K562 (cell line): ENCODE results near the gene CCKAR. TPM values are rescaled to one million over a fixed set of nuclear protein-coding genes. Genes with fewer than 3 reads are reported as not detected.

Experiments
- ATAC-seq: fragments of 200-7000 bp; cut with Tn5 transposase; 3 replicates; pipeline ENCODE4 v1.9.1; 2020; ENCODE audit warnings: moderate library complexity
- BruUV-seq: library from RNA; stranded (reverse); fragments of 400-500 nt; replicated peaks from 2 replicates; lab custom pipeline; 2021; lab: Mats Ljungman, UMichigan
- CTCF ChIA-PET: fragments of 300-600 bp; formaldehyde crosslinking; extraction: SDS; loops from one replicate; lab custom pipeline; 2021; ENCODE audit warnings: low intra/inter-chr PET ratio; lab: Yijun Ruan, JAX
- POLR2A ChIA-PET: fragments of 300-600, 350-650 bp; sonication (Branson Sonifier 250); formaldehyde crosslinking; extraction: SDS; loops from one replicate; lab custom pipeline; 2021; ENCODE audit warnings: antibody characterized with exemption, inconsistent platforms; lab: Yijun Ruan, JAX
- DNase-seq, 4 experiments: peaks; one replicate each; pipeline versions ENCODE4 v3.0.0 to v3.0.0-alpha.2; 2011 to 2018; ENCODE audit warnings: low spot score in 3 of 4, mixed read lengths in 3 of 4; ENCODE audit errors: extremely low read depth in 1 of 4
- FAIRE-seq: peaks from 2 replicates; lab custom pipeline; 2011; peaks lifted over from hg19 to GRCh38; lab: Jason Lieb, UNC
- H2AFZ ChIP-seq: 2 replicates; pipeline ENCODE4 v1.6.0; 2011; ENCODE audit warnings: low read depth, low read length, control low read depth, inconsistent platforms
- H3K27ac ChIP-seq: fragments of 200-600 bp; 3 replicates; pipeline ENCODE4 v1.8.0; 2011; ENCODE audit warnings: low read depth, mild to moderate bottlenecking, control low read depth, inconsistent platforms, low read length, moderate library complexity, mixed read lengths; ENCODE audit errors: extremely low read depth
- H3K27me3 ChIP-seq, 2 experiments: fragments of 300-600 bp in 1 of 2; 2 replicates in 1 of 2; 3 replicates in 1 of 2; pipeline versions ENCODE4 v1.6.0 to v1.8.0; 2011; ENCODE audit warnings: inconsistent platforms in 2 of 2, low read length in 2 of 2, mild to moderate bottlenecking in 1 of 2, mixed read lengths in 1 of 2, moderate library complexity in 1 of 2; ENCODE audit not compliant: control insufficient read depth in 2 of 2, insufficient read depth in 2 of 2
- H3K36me3 ChIP-seq: fragments of 300-600 bp; 3 replicates; pipeline ENCODE4 v1.8.0; 2011; ENCODE audit warnings: mild to moderate bottlenecking, low read length, inconsistent platforms; ENCODE audit not compliant: control insufficient read depth, insufficient read depth
- H3K4me1 ChIP-seq, 2 experiments: fragments of 200-600 bp in 1 of 2; replicated peaks in 1 of 2; 2 replicates in 1 of 2; 3 replicates in 1 of 2; pipeline versions ENCODE4 v1.5.1 to v1.8.0; 2011; ENCODE audit warnings: inconsistent platforms in 2 of 2, low read length in 2 of 2, mild to moderate bottlenecking in 1 of 2, mixed read lengths in 1 of 2, moderate library complexity in 1 of 2; ENCODE audit not compliant: control insufficient read depth in 2 of 2, insufficient read depth in 2 of 2
- H3K4me2 ChIP-seq: 2 replicates; pipeline ENCODE4 v1.6.1; 2011; ENCODE audit warnings: low read length, control low read depth, inconsistent platforms, mixed read lengths; ENCODE audit not compliant: insufficient read depth
- H3K4me3 ChIP-seq: fragments of 200-600 bp; sonication (generic), shearing (Covaris generic); 2 replicates; pipeline ENCODE4 v1.5.1; 2016; ENCODE audit warnings: control low read depth, inconsistent platforms
- H3K79me2 ChIP-seq: fragments of 200-600 bp; 3 replicates; pipeline ENCODE4 v1.8.0; 2011; ENCODE audit warnings: low read length, inconsistent platforms; ENCODE audit not compliant: control insufficient read depth, insufficient read depth
- H3K9ac ChIP-seq, 2 experiments: 2 replicates each; pipeline versions ENCODE4 v1.6.0 to v1.6.1; 2011; ENCODE audit warnings: low read depth in 2 of 2, low read length in 2 of 2, control low read depth in 1 of 2, inconsistent platforms in 1 of 2, mild to moderate bottlenecking in 1 of 2, mixed read lengths in 1 of 2; ENCODE audit not compliant: insufficient read depth in 1 of 2
- H3K9me1 ChIP-seq: one replicate; pipeline ENCODE4 v1.6.0; 2011; ENCODE audit warnings: inconsistent platforms, mild to moderate bottlenecking, low read length, moderate library complexity; ENCODE audit not compliant: control insufficient read depth, insufficient read depth
- H3K9me3 ChIP-seq: replicated peaks from 2 replicates; pipeline ENCODE4 v1.5.1; 2011; ENCODE audit warnings: low read depth, low read length, inconsistent platforms; ENCODE audit not compliant: control insufficient read depth, insufficient read depth
- H4K20me1 ChIP-seq: replicated peaks from 2 replicates; pipeline ENCODE4 v1.6.1; 2011; ENCODE audit warnings: low read length, inconsistent platforms, mixed read lengths; ENCODE audit not compliant: control insufficient read depth, insufficient read depth
- CBX8 ChIP-seq: fragments of 200-600 bp; sonication (generic); IDR thresholded peaks from 2 replicates; pipeline ENCODE4 v1.6.1; 2012; ENCODE audit warnings: borderline replicate concordance, mixed run types, low read depth, mild to moderate bottlenecking, moderate library complexity, mixed read lengths, low read length, control low read depth, inconsistent platforms; ENCODE audit not compliant: poor library complexity, severe bottlenecking; ENCODE audit errors: extremely low read depth
- SMARCB1 ChIP-seq: IDR thresholded peaks from 2 replicates; pipeline ENCODE4 v1.6.1; 2011; ENCODE audit warnings: improper control_type of control experiment, low read depth; ENCODE audit not compliant: insufficient read length
- TBP ChIP-seq: optimal IDR thresholded peaks from 2 replicates; pipeline ENCODE3; 2011; ENCODE audit warnings: low read depth, low read length, improper control_type of control experiment
- TRIM24 ChIP-seq, 2 experiments: fragments of 450-650 bp; IDR thresholded peaks; 2 replicates each; pipeline ENCODE4 v1.6.1; 2016
- ZFP36 ChIP-seq: fragments of 150-350 bp; IDR thresholded peaks from 2 replicates; pipeline ENCODE4 v1.6.1; 2018; ENCODE audit warnings: low read length, low read depth; ENCODE audit not compliant: partially characterized antibody
- ZNF263 ChIP-seq: sonication (generic); formaldehyde crosslinking; IDR thresholded peaks from 2 replicates; pipeline ENCODE4 v1.8.0; 2022; ENCODE audit warnings: mild to moderate bottlenecking, missing genetic modification reagents, borderline replicate concordance
- WGBS: fragments of 100-300 bp; shearing (Covaris generic); methylation state at CpG from one replicate; pipeline ENCODE4 v1.1.6; 2016; ENCODE audit warnings: low coverage, mixed read lengths; ENCODE audit not compliant: insufficient coverage; ENCODE audit errors: missing lambda C conversion rate; 5-methylcytosine and 5-hydroxymethylcytosine counted together
- in situ Hi-C: fragments of 300-500 bp; cut with MboI; formaldehyde crosslinking; loops from 4 replicates; pipeline ENCODE4 v1.15.0; 2018; ENCODE audit warnings: inconsistent platforms, mixed read lengths
- intact Hi-C: fragments of 100-400 bp; cut with micrococcal nuclease; formaldehyde crosslinking; loops from 2 replicates; pipeline ENCODE4 v1.14.2; 2022
- polyA plus RNA-seq, 8 experiments: library from polyadenylated mRNA; depleted of rRNA in 4 of 8; stranded (reverse) in 5 of 8; unstranded in 3 of 8; fragments of >200 nt; fragmentation: Nextera tagmentation in 2 of 8; fragmentation: Illumina TruSeq in 1 of 8; extraction: Ambion mirVana in 2 of 8; extraction: Trizol in 1 of 8; gene quantifications; 2 replicates each; pipeline versions ENCODE4 v1.2.1 to v1.2.3, GENCODE V29; 2011 to 2014; ENCODE audit warnings: inconsistent platforms in 1 of 8, missing spikeins in 1 of 8
- total RNA-seq, 7 experiments: library from RNA; depleted of rRNA in 6 of 7; stranded (reverse); fragments of >200 nt in 6 of 7; fragmentation: Illumina TruSeq in 2 of 7; extraction: Trizol in 2 of 7; gene quantifications; 2 replicates each; pipeline versions ENCODE4 v1.2.1 to v1.2.3, GENCODE V29; 2011 to 2021; ENCODE audit warnings: low replicate concordance in 1 of 7
- TF ChIP-seq, protein P1 (sequence below), 2 experiments: fragments of 450-650 bp; IDR thresholded peaks; 2 replicates each; pipeline ENCODE4 v1.6.1; 2018; ENCODE audit warnings: mild to moderate bottlenecking in 2 of 2, low read depth in 1 of 2; ENCODE audit not compliant: partially characterized antibody in 2 of 2

CCKAR gene
- total and polyA plus RNA-seq, 9 of the 15 experiments (the other 6 are each of a cell fraction or from before 2014, with no cell fraction given): not detected

DNA sequence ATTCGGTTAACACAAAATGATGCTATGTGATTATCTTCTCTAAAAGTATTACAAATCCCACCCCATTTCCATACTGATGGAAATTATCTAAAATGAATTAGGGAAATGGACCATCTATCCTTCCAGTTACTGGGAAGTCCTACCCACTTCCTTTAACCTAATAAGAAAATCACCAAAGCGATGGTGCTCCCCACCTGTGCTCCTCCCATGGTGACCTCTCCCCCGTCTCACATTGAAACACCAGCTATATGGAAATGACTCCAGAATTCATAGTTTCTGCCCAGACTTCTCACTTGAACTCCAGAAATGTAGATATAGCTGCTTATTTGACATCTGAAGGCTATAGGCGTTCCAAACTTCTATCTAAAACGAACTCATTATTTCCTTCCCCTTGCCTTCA lies 48.5 kb downstream of the CCKAR start:
- intact Hi-C loops: no loop called here
- no peaks in the 10 kb centered on the region; a peak in 1 of 5 replicates for H3K4me1 ChIP-seq
- no peak overlapping the region for H3K9ac ChIP-seq
- FAIRE-seq: no peak
- DNase-seq: no peak
- H3K36me3 ChIP-seq: no peaks in the 10 kb centered on the region
- in situ Hi-C loops: no loop called here
- 30% methylated on average over 5 of the region's 5 CpGs for WGBS
- H2AFZ ChIP-seq: no peak overlapping the region
- CTCF ChIA-PET: no interaction called here
- no peak overlapping the region for H3K4me2 ChIP-seq
- no peak overlapping the region for H3K27ac ChIP-seq
- no peaks in the 10 kb centered on the region; the same call in 1 of the 2 replicates for H4K20me1 ChIP-seq
- no peak for ATAC-seq
- peak; percentile 83 for TF ChIP-seq ZNF263 (CRISPR knock-in tag)
- TF ChIP-seq TBP: no peak
- no peak for TF ChIP-seq ZFP36
- TF ChIP-seq, all 486 proteins: peak for 1
- H3K9me3 ChIP-seq: no peaks in the 10 kb centered on the region
- POLR2A ChIA-PET: no interaction called here
- H3K9me1 ChIP-seq: no peaks in the 10 kb centered on the region
- H3K4me3 ChIP-seq: no peak overlapping the region
- no TSS peak for BruUV-seq
- H3K27me3 ChIP-seq: no peaks in the 10 kb centered on the region
- no peaks in the 10 kb centered on the region for H3K79me2 ChIP-seq

GRCh38 chr4:26441102-26441501 lies 49.2 kb downstream of the CCKAR start:
- in situ Hi-C loops: no loop called here
- Histone ChIP-seq H3K27me3 (no peaks in the 10 kb centered on the region), H3K9me3 (no peaks in the 10 kb centered on the region), H2AFZ (no peak overlapping the region), H3K4me2 (no peak overlapping the region), H3K9me1 (no peaks in the 10 kb centered on the region), H3K36me3 (no peaks in the 10 kb centered on the region; the same call in 2 of the 3 replicates), H3K4me1 (no peaks in the 10 kb centered on the region; a peak in 1 of 5 replicates), H3K79me2 (no peaks in the 10 kb centered on the region), H3K4me3 (no peak overlapping the region), H3K9ac (no peak overlapping the region), H3K27ac (no peak overlapping the region), H4K20me1 (no peaks in the 10 kb centered on the region; the same call in 1 of the 2 replicates)
- TF ChIP-seq TRIM24 (IDR thresholded peaks at IDR 0.05): no peak
- TF ChIP-seq CBX8: no peak
- TF ChIP-seq SMARCB1: no peak
- TF ChIP-seq, protein P1, sequence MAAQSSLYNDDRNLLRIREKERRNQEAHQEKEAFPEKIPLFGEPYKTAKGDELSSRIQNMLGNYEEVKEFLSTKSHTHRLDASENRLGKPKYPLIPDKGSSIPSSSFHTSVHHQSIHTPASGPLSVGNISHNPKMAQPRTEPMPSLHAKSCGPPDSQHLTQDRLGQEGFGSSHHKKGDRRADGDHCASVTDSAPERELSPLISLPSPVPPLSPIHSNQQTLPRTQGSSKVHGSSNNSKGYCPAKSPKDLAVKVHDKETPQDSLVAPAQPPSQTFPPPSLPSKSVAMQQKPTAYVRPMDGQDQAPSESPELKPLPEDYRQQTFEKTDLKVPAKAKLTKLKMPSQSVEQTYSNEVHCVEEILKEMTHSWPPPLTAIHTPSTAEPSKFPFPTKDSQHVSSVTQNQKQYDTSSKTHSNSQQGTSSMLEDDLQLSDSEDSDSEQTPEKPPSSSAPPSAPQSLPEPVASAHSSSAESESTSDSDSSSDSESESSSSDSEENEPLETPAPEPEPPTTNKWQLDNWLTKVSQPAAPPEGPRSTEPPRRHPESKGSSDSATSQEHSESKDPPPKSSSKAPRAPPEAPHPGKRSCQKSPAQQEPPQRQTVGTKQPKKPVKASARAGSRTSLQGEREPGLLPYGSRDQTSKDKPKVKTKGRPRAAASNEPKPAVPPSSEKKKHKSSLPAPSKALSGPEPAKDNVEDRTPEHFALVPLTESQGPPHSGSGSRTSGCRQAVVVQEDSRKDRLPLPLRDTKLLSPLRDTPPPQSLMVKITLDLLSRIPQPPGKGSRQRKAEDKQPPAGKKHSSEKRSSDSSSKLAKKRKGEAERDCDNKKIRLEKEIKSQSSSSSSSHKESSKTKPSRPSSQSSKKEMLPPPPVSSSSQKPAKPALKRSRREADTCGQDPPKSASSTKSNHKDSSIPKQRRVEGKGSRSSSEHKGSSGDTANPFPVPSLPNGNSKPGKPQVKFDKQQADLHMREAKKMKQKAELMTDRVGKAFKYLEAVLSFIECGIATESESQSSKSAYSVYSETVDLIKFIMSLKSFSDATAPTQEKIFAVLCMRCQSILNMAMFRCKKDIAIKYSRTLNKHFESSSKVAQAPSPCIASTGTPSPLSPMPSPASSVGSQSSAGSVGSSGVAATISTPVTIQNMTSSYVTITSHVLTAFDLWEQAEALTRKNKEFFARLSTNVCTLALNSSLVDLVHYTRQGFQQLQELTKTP (IDR thresholded peaks at IDR 0.05; ENCODE audit: low read depth in 1 of 2, partially characterized antibody in 2 of 2): no peak
- no peak for DNase-seq
- no peak for ATAC-seq
- intact Hi-C loops: no loop called here
- CTCF ChIA-PET: no interaction called here
- no TSS peak for BruUV-seq
- WGBS: 12% methylated on average over 7 of the region's 7 CpGs
- no peak for FAIRE-seq
- POLR2A ChIA-PET: no interaction called here
